ENCODE measurements around the gene ASCL5. TPM values are rescaled to one million over a fixed set of nuclear protein-coding genes. Genes with fewer than 3 reads are reported as not detected.
A peak's percentile ranks its signal among the peaks of the same experiment; 100 is the strongest.

Gene ASCL5
- total and polyA plus RNA-seq, 2 donors, result 0.14 TPM; not detected in 1

DNA sequence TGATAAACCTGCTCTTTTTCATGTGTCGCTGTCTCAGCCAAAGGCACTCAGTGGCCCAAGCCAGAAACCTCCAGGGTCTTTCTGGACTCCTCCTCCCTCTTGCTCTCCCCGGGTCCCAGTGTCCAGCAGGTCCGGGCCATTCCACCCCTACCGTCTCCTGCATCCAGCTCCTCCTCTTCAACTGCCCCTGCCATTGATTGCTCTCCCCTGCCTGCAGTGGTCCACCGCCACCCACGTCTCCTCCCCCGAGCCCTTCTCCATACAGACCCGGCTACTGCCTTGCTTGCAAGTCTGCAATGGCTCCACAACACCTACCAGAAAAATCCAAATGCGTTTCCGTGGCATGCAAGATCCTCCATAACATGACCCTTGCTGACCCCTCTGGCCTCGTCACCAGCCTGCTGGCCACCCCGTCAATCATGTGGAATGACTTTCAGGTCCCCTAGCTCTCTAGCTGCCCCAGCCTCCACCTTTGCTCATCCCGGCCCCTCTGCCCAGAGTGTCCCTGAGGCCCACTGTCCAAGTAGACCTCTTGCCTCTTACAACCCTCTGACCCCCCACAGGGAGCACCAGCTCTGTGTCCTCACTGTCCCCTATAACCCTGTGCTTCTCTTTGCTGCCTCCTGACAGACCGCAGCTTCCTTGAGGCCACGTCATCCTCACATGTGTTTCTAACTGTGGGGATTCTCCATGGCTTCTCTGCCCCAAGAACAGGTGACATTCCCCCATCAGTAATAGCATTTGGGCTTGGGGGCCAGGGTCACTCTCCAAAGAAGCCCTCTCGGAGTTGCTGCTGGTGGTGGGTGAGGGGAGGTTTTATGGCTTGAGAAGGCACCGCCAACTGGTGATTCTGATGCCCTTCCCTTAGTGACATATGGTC lies 29.8 kb downstream of the ASCL5 start:
- Histone ChIP-seq H3K27ac (ENCODE audit: low read depth in 1 of 2, low read length in 1 of 2) (no peak overlapping the region), H3K4me3 (ENCODE audit: low read length in 2 of 2) (no peak overlapping the region), H3K9me3 (ENCODE audit: control insufficient read depth in 2 of 2, insufficient read depth in 1 of 2, low read length in 1 of 2) (no peaks in the 10 kb centered on the region), H3K27me3 (ENCODE audit: control insufficient read depth in 2 of 2, insufficient read depth in 1 of 2, low read length in 1 of 2) (peaks cover 0 to 11% of the 10 kb centered on the region in 2 donors), H3K4me1 (ENCODE audit: control insufficient read depth in 2 of 2, insufficient read depth in 2 of 2, low read length in 2 of 2) (no peaks in the 10 kb centered on the region), H3K36me3 (ENCODE audit: control insufficient read depth in 2 of 2, insufficient read depth in 2 of 2, low read length in 1 of 2) (no peaks in the 10 kb centered on the region)
- 94% methylated on average over 17 of the region's 17 CpGs for WGBS
- no peak for DNase-seq (ENCODE audit: low read depth in 6 of 9, low spot score in 9 of 9)

DNA sequence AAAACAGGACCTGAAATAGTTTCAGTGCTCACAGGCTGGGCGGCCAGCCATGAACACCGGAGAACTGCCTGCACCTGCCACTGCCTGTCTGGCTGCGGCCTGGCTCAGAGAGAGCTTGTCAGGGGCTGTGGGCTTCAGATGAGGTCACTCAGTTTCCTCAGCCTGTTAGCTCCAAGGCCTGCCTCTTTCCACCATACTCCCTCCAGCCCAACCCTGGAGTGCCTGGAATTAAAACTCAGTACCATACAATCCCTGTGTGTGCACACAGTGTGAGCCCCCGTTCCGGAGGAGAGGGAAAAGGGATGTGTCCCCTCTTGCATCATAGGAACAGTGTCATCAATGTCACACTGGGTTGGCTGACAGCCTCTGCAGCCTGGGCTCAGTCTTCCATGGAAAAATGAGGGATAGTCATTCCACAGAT lies 30.9 kb downstream of the ASCL5 start:
- Histone ChIP-seq H3K27ac (ENCODE audit: low read depth in 1 of 2, low read length in 1 of 2) (no peak overlapping the region), H3K27me3 (ENCODE audit: control insufficient read depth in 2 of 2, insufficient read depth in 1 of 2, low read length in 1 of 2) (peaks cover 0 to 15% of the 10 kb centered on the region in 2 donors), H3K4me1 (ENCODE audit: control insufficient read depth in 2 of 2, insufficient read depth in 2 of 2, low read length in 2 of 2) (no peaks in the 10 kb centered on the region), H3K36me3 (ENCODE audit: control insufficient read depth in 2 of 2, insufficient read depth in 2 of 2, low read length in 1 of 2) (no peaks in the 10 kb centered on the region), H3K9me3 (ENCODE audit: control insufficient read depth in 2 of 2, insufficient read depth in 1 of 2, low read length in 1 of 2) (no peaks in the 10 kb centered on the region), H3K4me3 (ENCODE audit: low read length in 2 of 2) (no peak overlapping the region)
- peak in 1 of 9 donors; percentile 15 for DNase-seq (ENCODE audit: low read depth in 6 of 9, low spot score in 9 of 9)
- 90% methylated on average over 5 of the region's 5 CpGs for WGBS

DNA sequence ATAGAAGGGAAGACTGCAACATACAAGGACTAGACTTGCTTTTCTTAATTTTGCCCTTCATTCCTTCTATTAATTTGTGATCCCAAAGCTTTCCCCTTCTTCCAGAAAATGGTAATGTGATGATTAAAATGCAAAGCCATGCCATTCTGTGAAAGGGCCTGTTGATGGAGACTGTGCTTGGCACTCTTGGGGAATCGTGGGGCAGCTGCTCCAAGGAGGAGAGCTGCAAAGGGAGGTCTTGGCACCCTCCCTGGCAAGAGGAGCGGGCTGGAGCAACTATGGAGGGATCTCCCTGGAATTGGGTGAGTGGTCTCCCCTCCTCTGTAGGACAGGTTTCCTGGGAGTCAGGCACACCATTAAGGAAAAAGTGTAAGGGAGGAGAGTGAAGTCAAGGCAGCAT lies 31.4 kb downstream of the ASCL5 start:
- Histone ChIP-seq H3K36me3 (ENCODE audit: control insufficient read depth in 2 of 2, insufficient read depth in 2 of 2, low read length in 1 of 2) (no peaks in the 10 kb centered on the region), H3K4me1 (ENCODE audit: control insufficient read depth in 2 of 2, insufficient read depth in 2 of 2, low read length in 2 of 2) (no peaks in the 10 kb centered on the region), H3K27ac (ENCODE audit: low read depth in 1 of 2, low read length in 1 of 2) (no peak overlapping the region), H3K9me3 (ENCODE audit: control insufficient read depth in 2 of 2, insufficient read depth in 1 of 2, low read length in 1 of 2) (no peaks in the 10 kb centered on the region), H3K27me3 (ENCODE audit: control insufficient read depth in 2 of 2, insufficient read depth in 1 of 2, low read length in 1 of 2) (peaks cover 0 to 15% of the 10 kb centered on the region in 2 donors), H3K4me3 (ENCODE audit: low read length in 2 of 2) (no peak overlapping the region)
- DNase-seq (ENCODE audit: low read depth in 6 of 9, low spot score in 9 of 9), result no peak
- WGBS, result 94% methylated on average over 2 of the region's 2 CpGs

DNA sequence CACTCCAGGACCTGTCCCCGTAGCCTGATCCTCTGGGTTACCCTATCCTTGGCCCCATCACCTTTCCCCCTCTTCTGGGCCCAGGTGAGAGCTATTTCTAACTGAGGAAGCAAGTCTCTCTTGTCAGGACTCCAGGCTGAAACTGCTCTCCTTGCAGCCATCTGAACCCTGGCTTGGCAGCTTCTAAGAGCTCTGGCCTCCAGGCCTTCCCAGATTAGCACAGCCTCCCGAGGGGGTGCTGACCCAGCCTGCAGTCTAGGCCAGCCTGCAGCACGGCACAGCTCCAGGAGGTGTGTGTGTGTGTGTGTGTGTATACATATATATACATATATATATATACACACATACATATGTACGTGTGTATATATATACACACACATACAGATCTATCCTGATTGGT lies 32.2 kb downstream of the ASCL5 start:
- Histone ChIP-seq H3K9me3 (ENCODE audit: control insufficient read depth in 2 of 2, insufficient read depth in 1 of 2, low read length in 1 of 2) (no peaks in the 10 kb centered on the region), H3K27me3 (ENCODE audit: control insufficient read depth in 2 of 2, insufficient read depth in 1 of 2, low read length in 1 of 2) (peaks cover 0 to 15% of the 10 kb centered on the region in 2 donors), H3K36me3 (ENCODE audit: control insufficient read depth in 2 of 2, insufficient read depth in 2 of 2, low read length in 1 of 2) (no peaks in the 10 kb centered on the region), H3K4me3 (ENCODE audit: low read length in 2 of 2) (no peak overlapping the region), H3K27ac (ENCODE audit: low read depth in 1 of 2, low read length in 1 of 2) (no peak overlapping the region), H3K4me1 (ENCODE audit: control insufficient read depth in 2 of 2, insufficient read depth in 2 of 2, low read length in 2 of 2) (no peaks in the 10 kb centered on the region)
- 85% methylated on average over 4 of the region's 4 CpGs for WGBS
- DNase-seq (ENCODE audit: low read depth in 6 of 9, low spot score in 9 of 9), result no peak

DNA sequence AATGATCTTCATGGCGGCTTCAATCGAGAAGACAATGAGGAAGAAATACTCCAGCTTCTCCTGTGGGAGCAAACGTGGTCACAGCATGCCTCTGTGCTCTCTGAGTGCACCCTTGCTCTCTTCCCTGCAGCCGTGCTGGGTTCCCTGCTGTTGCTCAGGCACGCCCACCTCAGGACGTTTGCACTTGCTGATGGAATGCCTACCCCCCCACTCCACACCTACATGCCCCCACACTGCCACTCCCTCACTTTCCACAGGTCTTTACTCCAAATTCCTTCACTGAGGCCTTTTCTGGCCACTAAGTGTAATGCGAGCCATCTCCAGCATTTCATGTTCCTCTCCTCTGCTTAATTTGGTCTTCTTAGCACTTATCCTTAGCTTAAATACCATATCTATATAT lies 33.0 kb downstream of the ASCL5 start:
- H3K4me3 ChIP-seq (ENCODE audit: low read length in 2 of 2), result no peak overlapping the region
- H3K36me3 ChIP-seq (ENCODE audit: control insufficient read depth in 2 of 2, insufficient read depth in 2 of 2, low read length in 1 of 2), result no peaks in the 10 kb centered on the region
- peaks cover 0 to 12% of the 10 kb centered on the region in 2 donors for H3K27me3 ChIP-seq (ENCODE audit: control insufficient read depth in 2 of 2, insufficient read depth in 1 of 2, low read length in 1 of 2)
- H3K27ac ChIP-seq (ENCODE audit: low read depth in 1 of 2, low read length in 1 of 2), result no peak overlapping the region
- 86% methylated on average over 7 of the region's 7 CpGs for WGBS
- no peak for DNase-seq (ENCODE audit: low read depth in 6 of 9, low spot score in 9 of 9)
- H3K4me1 ChIP-seq (ENCODE audit: control insufficient read depth in 2 of 2, insufficient read depth in 2 of 2, low read length in 2 of 2), result peaks cover 0 to 5% of the 10 kb centered on the region in 2 donors
- H3K9me3 ChIP-seq (ENCODE audit: control insufficient read depth in 2 of 2, insufficient read depth in 1 of 2, low read length in 1 of 2), result no peaks in the 10 kb centered on the region

DNA sequence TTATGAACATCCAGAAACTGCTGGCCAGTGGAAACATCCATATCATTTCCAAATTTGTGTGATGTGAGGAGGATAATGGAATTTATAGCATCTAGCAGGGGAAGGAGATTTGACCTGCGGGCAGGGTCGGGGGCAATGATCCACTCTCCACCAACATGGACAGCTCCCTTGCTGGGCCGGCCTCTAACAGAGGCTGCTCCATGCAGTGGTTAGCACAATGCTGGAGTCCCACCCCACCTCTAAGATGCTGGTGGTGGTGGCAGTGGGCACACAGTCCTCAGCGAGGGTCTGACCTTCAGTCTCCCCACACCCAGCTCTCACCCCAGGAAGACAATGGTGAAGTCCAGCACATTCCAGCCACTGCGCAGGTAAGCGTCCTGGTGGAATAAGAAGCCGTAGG lies 33.4 kb downstream of the ASCL5 start:
- H3K4me1 ChIP-seq (ENCODE audit: control insufficient read depth in 2 of 2, insufficient read depth in 2 of 2, low read length in 2 of 2), result peaks cover 0 to 5% of the 10 kb centered on the region in 2 donors
- H3K36me3 ChIP-seq (ENCODE audit: control insufficient read depth in 2 of 2, insufficient read depth in 2 of 2, low read length in 1 of 2), result no peaks in the 10 kb centered on the region
- WGBS, result 99% methylated on average over 7 of the region's 7 CpGs
- no peaks in the 10 kb centered on the region for H3K9me3 ChIP-seq (ENCODE audit: control insufficient read depth in 2 of 2, insufficient read depth in 1 of 2, low read length in 1 of 2)
- peaks cover 0 to 9% of the 10 kb centered on the region in 2 donors for H3K27me3 ChIP-seq (ENCODE audit: control insufficient read depth in 2 of 2, insufficient read depth in 1 of 2, low read length in 1 of 2)
- H3K27ac ChIP-seq (ENCODE audit: low read depth in 1 of 2, low read length in 1 of 2), result no peak overlapping the region
- no peak for DNase-seq (ENCODE audit: low read depth in 6 of 9, low spot score in 9 of 9)
- H3K4me3 ChIP-seq (ENCODE audit: low read length in 2 of 2), result no peak overlapping the region

DNA sequence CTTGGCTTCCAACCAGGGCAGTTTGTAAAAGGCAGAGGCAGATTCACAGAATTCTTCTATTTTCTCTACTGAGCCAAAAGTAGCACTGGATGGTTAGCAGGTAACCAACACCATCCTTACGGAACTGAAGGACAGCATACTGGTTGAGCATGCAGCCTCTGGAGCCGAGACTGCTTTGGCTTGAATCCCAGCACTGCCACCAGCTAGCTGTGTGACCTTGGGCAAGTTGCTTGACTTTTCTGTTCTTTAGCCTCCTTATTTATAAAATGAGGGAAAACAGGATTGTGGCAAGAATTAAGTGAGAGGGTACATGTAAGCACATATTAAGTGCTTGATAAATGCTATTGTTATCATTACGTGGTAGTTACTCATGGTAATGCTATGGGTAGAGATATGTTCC lies 34.2 kb downstream of the ASCL5 start:
- no peak overlapping the region for H3K4me3 ChIP-seq (ENCODE audit: low read length in 2 of 2)
- H3K9me3 ChIP-seq (ENCODE audit: control insufficient read depth in 2 of 2, insufficient read depth in 1 of 2, low read length in 1 of 2), result no peaks in the 10 kb centered on the region
- no peak overlapping the region for H3K27ac ChIP-seq (ENCODE audit: low read depth in 1 of 2, low read length in 1 of 2)
- DNase-seq (ENCODE audit: low read depth in 6 of 9, low spot score in 9 of 9), result no peak
- no peaks in the 10 kb centered on the region for H3K36me3 ChIP-seq (ENCODE audit: control insufficient read depth in 2 of 2, insufficient read depth in 2 of 2, low read length in 1 of 2)
- H3K4me1 ChIP-seq (ENCODE audit: control insufficient read depth in 2 of 2, insufficient read depth in 2 of 2, low read length in 2 of 2), result peaks cover 0 to 5% of the 10 kb centered on the region in 2 donors
- 93% methylated on average over 3 of the region's 3 CpGs for WGBS
- peaks cover 0 to 7% of the 10 kb centered on the region in 2 donors for H3K27me3 ChIP-seq (ENCODE audit: control insufficient read depth in 2 of 2, insufficient read depth in 1 of 2, low read length in 1 of 2)

DNA sequence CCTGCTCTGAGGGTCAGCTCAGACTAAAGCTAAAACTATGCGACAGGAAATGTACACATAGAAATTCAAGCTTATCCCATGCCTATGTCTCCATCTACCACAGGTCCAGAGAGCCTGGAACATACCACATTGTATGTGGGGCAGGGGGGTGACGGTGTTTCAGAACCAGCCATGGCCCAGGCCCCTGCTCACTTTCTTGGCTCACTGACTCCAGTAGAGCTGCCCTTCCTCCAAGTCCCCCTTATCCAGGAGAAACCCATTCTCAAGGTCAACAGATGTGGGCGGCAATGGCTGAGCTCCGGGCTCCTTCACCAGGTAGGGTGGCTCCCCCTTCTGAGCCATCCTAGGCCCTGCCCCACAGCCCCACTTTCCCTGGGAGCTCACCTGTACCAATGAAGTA lies 35.7 kb downstream of the ASCL5 start:
- 94% methylated on average over 4 of the region's 4 CpGs for WGBS
- Histone ChIP-seq H3K36me3 (ENCODE audit: control insufficient read depth in 2 of 2, insufficient read depth in 2 of 2, low read length in 1 of 2) (no peaks in the 10 kb centered on the region), H3K4me1 (ENCODE audit: control insufficient read depth in 2 of 2, insufficient read depth in 2 of 2, low read length in 2 of 2) (peaks cover 0 to 5% of the 10 kb centered on the region in 2 donors), H3K27me3 (ENCODE audit: control insufficient read depth in 2 of 2, insufficient read depth in 1 of 2, low read length in 1 of 2) (peaks cover 0 to 5% of the 10 kb centered on the region in 2 donors), H3K9me3 (ENCODE audit: control insufficient read depth in 2 of 2, insufficient read depth in 1 of 2, low read length in 1 of 2) (no peaks in the 10 kb centered on the region), H3K4me3 (ENCODE audit: low read length in 2 of 2) (no peak overlapping the region), H3K27ac (ENCODE audit: low read depth in 1 of 2, low read length in 1 of 2) (no peak overlapping the region)
- no peak for DNase-seq (ENCODE audit: low read depth in 6 of 9, low spot score in 9 of 9)

DNA sequence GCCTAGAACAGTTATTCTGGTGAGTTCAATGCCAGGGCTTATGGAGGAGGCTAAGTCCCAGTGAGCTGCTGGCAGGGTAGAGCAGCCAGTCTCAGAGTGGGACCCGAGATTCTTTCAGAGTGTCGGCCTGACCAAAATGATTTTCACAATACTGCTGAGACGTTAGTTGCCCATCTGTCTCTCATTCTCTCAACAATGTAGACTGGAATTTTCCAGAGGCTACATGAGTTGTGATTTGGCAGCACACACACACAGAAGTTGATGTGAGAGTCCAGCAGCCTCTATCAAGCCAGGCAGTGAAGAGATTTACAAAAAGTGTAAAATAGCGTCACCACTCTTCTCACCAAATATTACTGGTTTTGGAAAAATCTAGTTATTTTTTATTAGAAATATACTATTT lies 36.4 kb downstream of the ASCL5 start:
- Histone ChIP-seq H3K27me3 (ENCODE audit: control insufficient read depth in 2 of 2, insufficient read depth in 1 of 2, low read length in 1 of 2) (peaks cover 0 to 9% of the 10 kb centered on the region in 2 donors), H3K4me3 (ENCODE audit: low read length in 2 of 2) (no peak overlapping the region), H3K4me1 (ENCODE audit: control insufficient read depth in 2 of 2, insufficient read depth in 2 of 2, low read length in 2 of 2) (peaks cover 0 to 5% of the 10 kb centered on the region in 2 donors), H3K9me3 (ENCODE audit: control insufficient read depth in 2 of 2, insufficient read depth in 1 of 2, low read length in 1 of 2) (no peaks in the 10 kb centered on the region), H3K27ac (ENCODE audit: low read depth in 1 of 2, low read length in 1 of 2) (no peak overlapping the region), H3K36me3 (ENCODE audit: control insufficient read depth in 2 of 2, insufficient read depth in 2 of 2, low read length in 1 of 2) (no peaks in the 10 kb centered on the region)
- 97% methylated on average over 4 of the region's 4 CpGs for WGBS
- no peak for DNase-seq (ENCODE audit: low read depth in 6 of 9, low spot score in 9 of 9)
